ENCODE data around the gene GALNTL6.
"Not testable (repeated sequence)": the region's sequence is repeated elsewhere in the genome, so short reads cannot be mapped to it uniquely, and the experiment has no call there.

GALNTL6 gene

DNA sequence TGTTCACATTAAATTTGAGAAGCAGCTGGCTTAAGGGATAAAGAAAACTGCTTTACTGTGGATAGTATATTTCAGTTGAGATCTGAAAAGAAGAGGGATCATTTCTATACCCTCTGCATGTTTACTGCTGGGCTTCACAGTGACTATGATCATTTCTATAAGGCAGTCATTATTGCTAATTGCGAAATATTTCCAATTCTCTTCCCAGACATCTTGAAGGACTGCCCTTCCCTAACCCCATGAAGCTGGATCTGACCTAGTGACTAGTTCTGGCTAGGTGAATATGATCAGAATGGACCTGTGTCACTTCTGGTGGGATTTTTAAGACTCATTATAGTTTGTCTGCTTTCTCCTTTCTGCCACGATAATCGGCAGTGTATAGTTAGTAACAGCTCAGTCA is 848.9 kb downstream of the GALNTL6 start:
- no peak for DNase-seq (ENCODE audit: low read depth)

GRCh38 chr4:172666711-172667368 is 853.6 kb downstream of the GALNTL6 start:
- DNase-seq (ENCODE audit: low read depth) = no peak

- no peak for DNase-seq (ENCODE audit: low read depth)
Observed at GRCh38 chr4:172674811-172675210, 861.6 kb downstream of the GALNTL6 start.

DNA sequence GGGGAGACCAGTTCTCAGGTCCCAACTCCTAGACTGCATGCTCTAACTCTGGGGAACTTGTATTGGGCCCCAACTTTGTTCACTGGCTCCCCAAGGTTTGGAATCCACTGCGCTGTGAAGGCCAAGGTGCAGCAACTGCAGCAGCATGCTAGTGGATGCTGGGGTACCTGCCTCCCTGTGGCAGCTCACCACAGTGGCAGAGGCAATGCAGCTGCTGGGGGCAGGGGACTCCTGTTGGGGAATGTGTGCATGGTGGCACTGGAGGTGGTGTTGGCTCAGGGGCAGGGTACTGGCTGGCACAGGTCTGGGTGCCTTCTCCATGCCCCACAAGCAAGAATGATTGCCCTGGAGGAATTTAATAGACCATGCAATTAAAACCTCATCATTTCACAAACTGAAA is 862.0 kb downstream of the GALNTL6 start:
- DNase-seq (ENCODE audit: low read depth) = no peak

- no peak for DNase-seq (ENCODE audit: low read depth)
Observed at GRCh38 chr4:172680691-172681090, 867.5 kb downstream of the GALNTL6 start.

DNA sequence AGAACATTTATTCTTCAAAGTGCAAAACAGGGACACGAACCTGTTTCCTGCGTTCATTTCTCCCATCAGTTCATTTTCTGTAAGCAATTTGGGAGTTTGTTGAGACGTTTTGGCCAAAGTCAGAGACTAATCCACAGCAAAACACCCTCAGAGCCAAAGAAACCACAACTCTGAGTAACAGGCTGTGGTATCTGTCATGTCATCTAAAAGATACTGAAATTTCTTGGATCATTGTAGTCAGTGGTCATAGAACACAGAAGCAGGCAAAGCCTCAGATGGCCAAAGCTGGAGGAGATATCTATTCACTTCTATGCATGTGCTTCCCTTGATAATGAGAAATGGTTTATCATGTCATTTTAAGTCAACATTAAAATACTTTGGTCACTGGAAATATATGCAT is 869.8 kb downstream of the GALNTL6 start:
- peak; percentile 5 for DNase-seq (ENCODE audit: low read depth)

DNA sequence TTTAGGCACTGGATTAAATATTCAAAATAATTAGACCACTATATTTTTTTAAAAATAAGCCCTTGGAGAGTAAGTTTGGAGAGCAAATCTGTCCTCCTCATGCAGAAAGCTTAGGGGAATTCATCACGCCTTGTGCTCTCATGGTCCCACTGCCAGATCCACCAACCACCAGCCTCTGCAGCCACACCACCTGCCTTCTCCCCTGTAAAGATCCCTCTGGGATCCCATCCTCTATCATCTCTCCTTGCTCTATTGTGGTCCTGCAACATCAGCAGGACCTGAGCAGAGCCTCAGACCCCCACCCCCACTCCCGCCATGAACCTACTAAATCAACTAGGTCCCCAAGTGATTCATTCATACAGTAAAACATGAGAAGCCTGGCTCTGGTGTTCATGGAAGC is 872.8 kb downstream of the GALNTL6 start:
- DNase-seq (ENCODE audit: low read depth) = no peak

DNA sequence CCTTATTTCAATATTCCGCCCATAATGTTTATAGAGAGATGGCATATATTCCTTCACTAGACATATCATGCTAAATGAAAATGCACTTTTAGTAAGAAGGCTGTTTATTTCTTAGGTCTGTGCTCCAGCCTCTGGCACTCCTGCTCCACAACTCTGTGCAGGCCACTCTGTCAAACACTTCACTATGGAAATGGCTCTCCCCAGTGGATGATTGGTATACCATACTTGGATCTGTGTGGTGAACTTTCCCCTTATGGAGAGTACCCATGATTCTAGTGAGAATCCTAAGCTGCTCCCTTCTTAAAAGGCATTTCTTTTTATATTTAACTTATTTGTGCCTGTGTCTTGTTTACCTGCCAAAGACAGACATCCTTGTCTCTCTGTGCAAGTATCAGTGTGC is 875.3 kb downstream of the GALNTL6 start:
- no peak for DNase-seq (ENCODE audit: low read depth)

DNA sequence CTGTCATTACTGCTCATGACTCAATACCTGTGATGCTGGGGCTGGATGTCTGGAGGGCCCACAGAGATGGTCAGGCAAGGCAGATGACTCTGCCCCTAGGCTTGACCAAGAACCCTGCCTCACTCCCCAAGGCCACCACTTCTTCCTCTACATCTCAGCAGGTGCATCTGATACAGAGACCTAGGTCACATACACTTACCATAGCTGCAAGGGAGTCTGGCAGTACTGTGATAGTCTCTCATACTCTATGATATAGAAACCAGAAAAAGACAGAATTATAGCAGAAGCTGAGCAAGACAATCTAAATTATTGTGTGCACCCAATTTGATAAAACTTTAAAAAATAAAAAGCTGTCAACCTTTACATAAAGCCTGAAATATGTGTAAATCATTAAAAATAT is 878.3 kb downstream of the GALNTL6 start:
- no peak for DNase-seq (ENCODE audit: low read depth)

DNA sequence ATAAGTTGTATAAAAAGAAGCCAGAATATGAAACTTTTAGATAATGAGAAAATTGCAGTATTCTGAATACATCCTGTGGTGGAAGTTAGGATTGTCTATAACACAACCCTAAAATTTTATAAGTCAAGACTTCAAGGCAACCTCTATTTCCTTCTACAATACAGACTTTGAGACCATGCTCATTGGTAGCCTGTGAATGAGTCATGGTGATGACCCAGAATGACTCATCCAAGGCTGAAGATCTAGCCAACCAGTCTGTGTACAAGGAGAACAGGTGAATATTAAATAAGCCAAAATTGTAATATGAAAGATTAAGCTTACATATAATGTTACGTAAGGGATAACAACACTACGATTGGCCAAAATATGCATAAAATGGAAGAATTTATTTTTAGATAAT is 879.5 kb downstream of the GALNTL6 start:
- peak; percentile 1 for DNase-seq (ENCODE audit: low read depth)

GRCh38 chr4:172698256-172698655 is 885.1 kb downstream of the GALNTL6 start:
- no peak for DNase-seq (ENCODE audit: low read depth)

DNA sequence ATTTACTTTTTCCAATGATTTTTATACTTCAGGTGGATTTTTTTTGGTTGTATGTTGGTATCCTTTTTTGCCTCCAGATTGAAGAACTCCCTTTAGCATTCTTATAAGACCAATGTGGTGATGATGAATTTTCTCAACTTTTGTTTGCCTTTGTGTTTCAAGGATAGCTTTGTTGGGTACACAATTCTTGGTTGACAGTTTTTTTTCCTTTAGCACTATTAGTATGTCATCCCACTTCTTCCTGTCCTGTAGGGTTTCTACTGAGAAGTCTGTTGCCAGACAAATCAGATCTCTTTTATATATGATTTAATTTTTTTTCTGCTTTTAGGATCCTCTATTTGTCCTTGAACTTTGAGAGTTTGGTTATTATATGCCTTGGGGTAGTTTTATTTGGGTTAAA is 892.4 kb downstream of the GALNTL6 start:
- DNase-seq (ENCODE audit: low read depth) = no peak

- no peak for DNase-seq (ENCODE audit: low read depth)
Observed at GRCh38 chr4:172706000-172706399, 892.8 kb downstream of the GALNTL6 start.

GRCh38 chr4:172707622-172708021 is 894.4 kb downstream of the GALNTL6 start:
- DNase-seq (ENCODE audit: low read depth) = no peak

DNA sequence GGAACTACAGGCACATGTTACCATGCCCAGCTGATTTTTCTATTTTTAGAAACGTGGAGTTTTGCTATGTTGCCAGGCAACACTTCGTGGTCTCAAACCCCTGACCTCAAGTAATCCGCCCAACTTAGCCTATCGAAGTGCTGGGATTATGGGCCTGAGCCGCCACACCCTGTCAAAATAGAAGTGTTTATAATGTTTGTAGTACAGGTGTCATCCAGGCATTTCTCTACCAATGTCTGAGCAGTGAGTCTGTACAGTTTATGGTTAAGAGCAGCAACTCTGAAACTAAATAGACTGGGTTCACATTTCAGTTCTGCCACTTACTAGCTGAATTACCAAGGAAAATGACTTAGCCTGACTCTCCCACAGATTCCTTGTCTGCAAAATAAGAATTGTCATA is 895.0 kb downstream of the GALNTL6 start:
- DNase-seq (ENCODE audit: low read depth) = no peak

DNA sequence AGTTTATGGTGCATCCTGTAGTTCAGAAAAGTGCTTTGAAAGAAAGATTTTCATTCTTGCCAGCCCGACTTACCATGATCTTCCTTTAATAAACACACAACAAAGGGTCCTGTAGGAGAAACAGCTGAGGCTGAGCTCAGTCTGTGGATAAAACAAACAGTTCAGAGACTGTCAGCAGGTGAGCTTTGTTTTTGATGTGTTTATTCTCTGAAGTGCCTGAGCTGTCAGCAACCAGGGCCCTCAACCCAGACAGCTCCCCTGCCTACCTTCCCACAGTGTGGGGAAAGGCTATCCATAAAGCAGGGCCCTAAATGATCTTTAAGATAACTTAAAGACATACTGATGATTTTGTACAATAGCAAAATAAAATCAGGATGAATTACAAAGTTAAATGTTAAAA is 896.2 kb downstream of the GALNTL6 start:
- DNase-seq (ENCODE audit: low read depth) = no peak

DNA sequence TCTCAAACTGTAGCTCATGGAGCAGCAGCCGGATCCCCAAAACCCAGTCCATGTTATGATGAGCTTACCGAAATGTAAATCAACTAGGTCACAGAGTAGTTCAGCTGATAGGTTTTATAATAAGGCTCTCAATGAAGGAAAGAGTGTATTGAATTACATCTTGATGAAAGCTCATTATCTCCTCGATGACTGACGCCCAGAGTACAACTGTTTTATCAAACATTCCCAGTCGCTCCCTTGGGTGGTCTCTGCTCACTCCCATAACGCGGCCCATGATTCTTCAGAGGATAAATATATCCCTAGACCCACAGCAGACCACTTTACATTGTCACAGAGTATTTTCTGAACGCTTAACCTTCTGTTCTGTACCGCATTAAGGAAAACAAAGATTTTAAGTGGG is 903.1 kb downstream of the GALNTL6 start:
- no peak for DNase-seq (ENCODE audit: low read depth)

GRCh38 chr4:172721659-172722058 is 908.5 kb downstream of the GALNTL6 start:
- no peak for DNase-seq (ENCODE audit: low read depth)

DNA sequence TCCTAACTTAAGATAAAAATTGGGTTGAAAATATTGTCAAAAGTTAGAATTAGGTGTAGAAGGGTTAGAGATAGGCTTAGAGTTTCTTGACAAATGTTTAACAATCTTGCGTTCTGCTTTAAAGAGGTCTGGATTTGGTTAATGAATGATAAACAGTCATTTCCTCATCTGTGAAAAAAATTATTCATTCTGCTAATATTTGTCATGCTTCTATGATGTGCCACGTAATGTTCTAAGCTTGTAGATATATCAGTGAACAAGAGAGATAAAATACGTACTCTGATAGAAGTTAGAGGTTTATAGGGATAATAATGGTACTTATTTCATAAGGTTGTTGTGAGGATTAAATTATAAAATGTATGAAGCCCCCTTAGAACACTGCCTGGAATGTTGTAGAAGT is 912.4 kb downstream of the GALNTL6 start:
- DNase-seq (ENCODE audit: low read depth) = peak; percentile 66

GRCh38 chr4:172726001-172726423 is 912.8 kb downstream of the GALNTL6 start:
- DNase-seq (ENCODE audit: low read depth) = peak; percentile 9

GRCh38 chr4:172727631-172728030 is 914.4 kb downstream of the GALNTL6 start:
- DNase-seq (ENCODE audit: low read depth) = no peak

- DNase-seq (ENCODE audit: low read depth) = not testable (repeated sequence)
Observed at GRCh38 chr4:172733645-172734044, 920.4 kb downstream of the GALNTL6 start.

- no peak for DNase-seq (ENCODE audit: low read depth)
Observed at GRCh38 chr4:172734555-172734954, 921.4 kb downstream of the GALNTL6 start.

DNA sequence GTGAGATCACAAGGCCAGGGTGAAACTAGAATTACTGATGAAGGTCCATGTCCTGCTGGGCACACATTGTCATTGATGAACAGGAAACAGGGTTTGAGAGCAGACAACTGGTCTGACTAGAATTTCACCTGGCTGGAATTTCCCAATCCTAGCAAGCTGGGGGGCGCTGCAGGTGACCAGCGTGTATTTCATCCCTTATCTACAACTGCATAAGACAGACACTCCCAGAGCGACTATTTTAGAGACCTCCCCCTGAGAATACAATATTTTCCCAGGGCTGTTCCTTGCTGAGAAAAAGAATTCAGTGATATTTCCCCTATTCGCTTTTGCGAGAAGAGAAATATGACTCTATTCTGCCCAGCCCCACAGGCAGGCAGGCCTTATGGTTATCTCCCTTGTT is 922.8 kb downstream of the GALNTL6 start:
- DNase-seq (ENCODE audit: low read depth) = no peak

GRCh38 chr4:172740434-172740833 is 927.2 kb downstream of the GALNTL6 start:
- no peak for DNase-seq (ENCODE audit: low read depth)
